WTC11 (cell line): ENCODE measurements around the gene MAPK11. TPM values are rescaled to one million over a fixed set of nuclear protein-coding genes. Genes with fewer than 3 reads are reported as not detected.

ENCODE experiments used
- ATAC-seq: fragments of 200-7000 bp; cut with Tn5 transposase; 2 replicates; pipeline ENCODE4 v1.10.0; 2021; ENCODE audit warnings: mild to moderate bottlenecking, moderate library complexity
- CTCF ChIA-PET: fragments of 300-600 bp; sonication (Branson Sonifier 250); formaldehyde crosslinking; loops from one replicate; lab custom pipeline; 2021; ENCODE audit warnings: antibody characterized with exemption; lab: Charles Lee
- POLR2A ChIA-PET: fragments of 350-600 bp; sonication (Branson Sonifier 250); formaldehyde crosslinking; loops from one replicate; lab custom pipeline; 2021; ENCODE audit warnings: antibody characterized with exemption; lab: Charles Lee
- DNase-seq: peaks from one replicate; pipeline ENCODE4 v3.0.0; 2021; ENCODE audit warnings: low spot score
- H3K27ac Mint-ChIP-seq: 2 replicates; pipeline ENCODE4 v1.8.0; 2021; ENCODE audit warnings: mixed read lengths
- H3K27me3 Mint-ChIP-seq: 2 replicates; pipeline ENCODE4 v1.8.0; 2021; ENCODE audit warnings: low read depth, mild to moderate bottlenecking, moderate library complexity, mixed read lengths
- H3K36me3 Mint-ChIP-seq: 2 replicates; pipeline ENCODE4 v1.8.0; 2021; ENCODE audit warnings: mixed read lengths
- H3K4me1 Mint-ChIP-seq: 2 replicates; pipeline ENCODE4 v1.8.0; 2022; ENCODE audit warnings: mixed read lengths
- H3K4me3 Mint-ChIP-seq: 2 replicates; pipeline ENCODE4 v1.8.0; 2021; ENCODE audit warnings: mild to moderate bottlenecking, moderate library complexity, mixed read lengths
- H3K9me3 Mint-ChIP-seq: 2 replicates; pipeline ENCODE4 v1.8.0; 2021; ENCODE audit warnings: mixed read lengths
- CREM ChIP-seq: sonication (generic); formaldehyde crosslinking; IDR thresholded peaks from 2 replicates; pipeline ENCODE4 v1.8.1; 2022; ENCODE audit warnings: mild to moderate bottlenecking, missing genetic modification reagents, moderate library complexity
- ELF4 ChIP-seq: sonication (generic); formaldehyde crosslinking; IDR thresholded peaks from 2 replicates; pipeline ENCODE4 v1.8.1; 2022; ENCODE audit warnings: low read depth, mild to moderate bottlenecking, moderate library complexity, missing genetic modification reagents
- ESRRA ChIP-seq: sonication (generic); formaldehyde crosslinking; IDR thresholded peaks from 2 replicates; pipeline ENCODE4 v1.8.1; 2022; ENCODE audit warnings: mild to moderate bottlenecking, missing genetic modification reagents, borderline replicate concordance
- HMGA2 ChIP-seq: fragments of 250-450 bp; sonication (Bioruptor Pico); IDR thresholded peaks from 2 replicates; pipeline ENCODE4 v1.4.0; 2021; ENCODE audit warnings: mild to moderate bottlenecking, moderate library complexity
- JUN ChIP-seq: sonication (generic); formaldehyde crosslinking; IDR thresholded peaks from 2 replicates; pipeline ENCODE4 v1.8.0; 2023; ENCODE audit warnings: mild to moderate bottlenecking, missing genetic modification reagents
- KAT7 ChIP-seq: sonication (generic); formaldehyde crosslinking; IDR thresholded peaks from 2 replicates; pipeline ENCODE4 v1.8.1; 2023; ENCODE audit warnings: missing genetic modification reagents, mild to moderate bottlenecking, borderline replicate concordance
- NFE2L1 ChIP-seq: sonication (generic); formaldehyde crosslinking; IDR thresholded peaks from 2 replicates; pipeline ENCODE4 v1.8.1; 2023; ENCODE audit warnings: missing genetic modification reagents
- TEAD4 ChIP-seq: sonication (generic); formaldehyde crosslinking; IDR thresholded peaks from 2 replicates; pipeline ENCODE4 v1.8.0; 2022; ENCODE audit warnings: mild to moderate bottlenecking, missing genetic modification reagents
- TP53 ChIP-seq: sonication (generic); formaldehyde crosslinking; IDR thresholded peaks from 2 replicates; pipeline ENCODE4 v1.8.1; 2023; ENCODE audit warnings: mild to moderate bottlenecking, missing genetic modification reagents
- total RNA-seq: library from RNA; stranded (reverse); gene quantifications from 3 replicates; pipeline ENCODE4 v1.2.3, GENCODE V29; 2021
- TF ChIP-seq, protein P1 (sequence below): fragments of 250-450 bp; sonication (Bioruptor Pico); IDR thresholded peaks from 2 replicates; pipeline ENCODE4 v1.9.0; 2021; ENCODE audit warnings: mild to moderate bottlenecking
- TF ChIP-seq, protein P2 (sequence below): sonication (generic); formaldehyde crosslinking; IDR thresholded peaks from 2 replicates; pipeline ENCODE4 v1.8.0; 2022; ENCODE audit warnings: mild to moderate bottlenecking, missing genetic modification reagents
- TF ChIP-seq, protein P3 (sequence below): sonication (generic); formaldehyde crosslinking; IDR thresholded peaks from 2 replicates; pipeline ENCODE4 v1.8.0; 2023; ENCODE audit warnings: missing genetic modification reagents, mild to moderate bottlenecking, borderline replicate concordance
- TF ChIP-seq, protein P4 (sequence below): sonication (generic); formaldehyde crosslinking; IDR thresholded peaks from 2 replicates; pipeline ENCODE4 v1.8.1; 2023; ENCODE audit warnings: mild to moderate bottlenecking, missing genetic modification reagents
- TF ChIP-seq, protein P5 (sequence below): sonication (generic); formaldehyde crosslinking; IDR thresholded peaks from 2 replicates; pipeline ENCODE4 v1.8.1; 2023; ENCODE audit warnings: mild to moderate bottlenecking, missing genetic modification reagents, moderate library complexity
- TF ChIP-seq, protein P6 (sequence below): sonication (generic); formaldehyde crosslinking; IDR thresholded peaks from 2 replicates; pipeline ENCODE4 v1.8.0; 2022; ENCODE audit warnings: mild to moderate bottlenecking, missing genetic modification reagents
- TF ChIP-seq, protein P7 (sequence below): sonication (generic); formaldehyde crosslinking; IDR thresholded peaks from 2 replicates; pipeline ENCODE4 v1.8.0; 2023; ENCODE audit warnings: mild to moderate bottlenecking, missing genetic modification reagents
- TF ChIP-seq, protein P8 (sequence below): fragments of 250-450 bp; sonication (Bioruptor Pico); IDR thresholded peaks from 2 replicates; pipeline ENCODE4 v2.1.2; 2022; ENCODE audit warnings: mild to moderate bottlenecking, moderate library complexity

The MAPK11 gene
- total RNA-seq, 1 experiment from 2014 or later: 2.3 TPM

DNA sequence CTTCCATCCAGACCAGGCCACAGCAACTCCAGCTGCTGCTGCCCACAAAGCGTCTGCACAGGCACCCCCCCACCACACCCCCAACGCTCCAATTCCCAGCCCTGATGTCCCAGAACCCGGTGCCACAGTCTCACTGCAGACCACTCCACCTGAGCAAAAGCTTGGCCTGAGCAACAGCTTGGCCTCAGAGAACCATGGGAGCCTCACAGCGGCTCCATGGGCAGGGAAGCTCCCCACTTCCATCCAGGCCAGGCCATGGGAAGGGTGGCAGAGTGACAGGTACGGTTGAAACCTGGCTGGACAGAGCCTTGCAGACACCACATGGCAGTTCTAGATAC, 24.1 kb upstream of the MAPK11 start (continued):
- TF ChIP-seq, protein P1, sequence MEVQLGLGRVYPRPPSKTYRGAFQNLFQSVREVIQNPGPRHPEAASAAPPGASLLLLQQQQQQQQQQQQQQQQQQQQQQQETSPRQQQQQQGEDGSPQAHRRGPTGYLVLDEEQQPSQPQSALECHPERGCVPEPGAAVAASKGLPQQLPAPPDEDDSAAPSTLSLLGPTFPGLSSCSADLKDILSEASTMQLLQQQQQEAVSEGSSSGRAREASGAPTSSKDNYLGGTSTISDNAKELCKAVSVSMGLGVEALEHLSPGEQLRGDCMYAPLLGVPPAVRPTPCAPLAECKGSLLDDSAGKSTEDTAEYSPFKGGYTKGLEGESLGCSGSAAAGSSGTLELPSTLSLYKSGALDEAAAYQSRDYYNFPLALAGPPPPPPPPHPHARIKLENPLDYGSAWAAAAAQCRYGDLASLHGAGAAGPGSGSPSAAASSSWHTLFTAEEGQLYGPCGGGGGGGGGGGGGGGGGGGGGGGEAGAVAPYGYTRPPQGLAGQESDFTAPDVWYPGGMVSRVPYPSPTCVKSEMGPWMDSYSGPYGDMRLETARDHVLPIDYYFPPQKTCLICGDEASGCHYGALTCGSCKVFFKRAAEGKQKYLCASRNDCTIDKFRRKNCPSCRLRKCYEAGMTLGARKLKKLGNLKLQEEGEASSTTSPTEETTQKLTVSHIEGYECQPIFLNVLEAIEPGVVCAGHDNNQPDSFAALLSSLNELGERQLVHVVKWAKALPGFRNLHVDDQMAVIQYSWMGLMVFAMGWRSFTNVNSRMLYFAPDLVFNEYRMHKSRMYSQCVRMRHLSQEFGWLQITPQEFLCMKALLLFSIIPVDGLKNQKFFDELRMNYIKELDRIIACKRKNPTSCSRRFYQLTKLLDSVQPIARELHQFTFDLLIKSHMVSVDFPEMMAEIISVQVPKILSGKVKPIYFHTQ: no peak
- TF ChIP-seq, protein P2, sequence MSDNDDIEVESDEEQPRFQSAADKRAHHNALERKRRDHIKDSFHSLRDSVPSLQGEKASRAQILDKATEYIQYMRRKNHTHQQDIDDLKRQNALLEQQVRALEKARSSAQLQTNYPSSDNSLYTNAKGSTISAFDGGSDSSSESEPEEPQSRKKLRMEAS: no peak
- TF ChIP-seq, protein P3, sequence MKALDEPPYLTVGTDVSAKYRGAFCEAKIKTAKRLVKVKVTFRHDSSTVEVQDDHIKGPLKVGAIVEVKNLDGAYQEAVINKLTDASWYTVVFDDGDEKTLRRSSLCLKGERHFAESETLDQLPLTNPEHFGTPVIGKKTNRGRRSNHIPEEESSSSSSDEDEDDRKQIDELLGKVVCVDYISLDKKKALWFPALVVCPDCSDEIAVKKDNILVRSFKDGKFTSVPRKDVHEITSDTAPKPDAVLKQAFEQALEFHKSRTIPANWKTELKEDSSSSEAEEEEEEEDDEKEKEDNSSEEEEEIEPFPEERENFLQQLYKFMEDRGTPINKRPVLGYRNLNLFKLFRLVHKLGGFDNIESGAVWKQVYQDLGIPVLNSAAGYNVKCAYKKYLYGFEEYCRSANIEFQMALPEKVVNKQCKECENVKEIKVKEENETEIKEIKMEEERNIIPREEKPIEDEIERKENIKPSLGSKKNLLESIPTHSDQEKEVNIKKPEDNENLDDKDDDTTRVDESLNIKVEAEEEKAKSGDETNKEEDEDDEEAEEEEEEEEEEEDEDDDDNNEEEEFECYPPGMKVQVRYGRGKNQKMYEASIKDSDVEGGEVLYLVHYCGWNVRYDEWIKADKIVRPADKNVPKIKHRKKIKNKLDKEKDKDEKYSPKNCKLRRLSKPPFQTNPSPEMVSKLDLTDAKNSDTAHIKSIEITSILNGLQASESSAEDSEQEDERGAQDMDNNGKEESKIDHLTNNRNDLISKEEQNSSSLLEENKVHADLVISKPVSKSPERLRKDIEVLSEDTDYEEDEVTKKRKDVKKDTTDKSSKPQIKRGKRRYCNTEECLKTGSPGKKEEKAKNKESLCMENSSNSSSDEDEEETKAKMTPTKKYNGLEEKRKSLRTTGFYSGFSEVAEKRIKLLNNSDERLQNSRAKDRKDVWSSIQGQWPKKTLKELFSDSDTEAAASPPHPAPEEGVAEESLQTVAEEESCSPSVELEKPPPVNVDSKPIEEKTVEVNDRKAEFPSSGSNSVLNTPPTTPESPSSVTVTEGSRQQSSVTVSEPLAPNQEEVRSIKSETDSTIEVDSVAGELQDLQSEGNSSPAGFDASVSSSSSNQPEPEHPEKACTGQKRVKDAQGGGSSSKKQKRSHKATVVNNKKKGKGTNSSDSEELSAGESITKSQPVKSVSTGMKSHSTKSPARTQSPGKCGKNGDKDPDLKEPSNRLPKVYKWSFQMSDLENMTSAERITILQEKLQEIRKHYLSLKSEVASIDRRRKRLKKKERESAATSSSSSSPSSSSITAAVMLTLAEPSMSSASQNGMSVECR: no peak
- TF ChIP-seq, protein P4, sequence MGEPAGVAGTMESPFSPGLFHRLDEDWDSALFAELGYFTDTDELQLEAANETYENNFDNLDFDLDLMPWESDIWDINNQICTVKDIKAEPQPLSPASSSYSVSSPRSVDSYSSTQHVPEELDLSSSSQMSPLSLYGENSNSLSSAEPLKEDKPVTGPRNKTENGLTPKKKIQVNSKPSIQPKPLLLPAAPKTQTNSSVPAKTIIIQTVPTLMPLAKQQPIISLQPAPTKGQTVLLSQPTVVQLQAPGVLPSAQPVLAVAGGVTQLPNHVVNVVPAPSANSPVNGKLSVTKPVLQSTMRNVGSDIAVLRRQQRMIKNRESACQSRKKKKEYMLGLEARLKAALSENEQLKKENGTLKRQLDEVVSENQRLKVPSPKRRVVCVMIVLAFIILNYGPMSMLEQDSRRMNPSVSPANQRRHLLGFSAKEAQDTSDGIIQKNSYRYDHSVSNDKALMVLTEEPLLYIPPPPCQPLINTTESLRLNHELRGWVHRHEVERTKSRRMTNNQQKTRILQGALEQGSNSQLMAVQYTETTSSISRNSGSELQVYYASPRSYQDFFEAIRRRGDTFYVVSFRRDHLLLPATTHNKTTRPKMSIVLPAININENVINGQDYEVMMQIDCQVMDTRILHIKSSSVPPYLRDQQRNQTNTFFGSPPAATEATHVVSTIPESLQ (CRISPR knock-in tag): no peak
- no peak for TF ChIP-seq TP53 (CRISPR knock-in tag)
- TF ChIP-seq, protein P5, sequence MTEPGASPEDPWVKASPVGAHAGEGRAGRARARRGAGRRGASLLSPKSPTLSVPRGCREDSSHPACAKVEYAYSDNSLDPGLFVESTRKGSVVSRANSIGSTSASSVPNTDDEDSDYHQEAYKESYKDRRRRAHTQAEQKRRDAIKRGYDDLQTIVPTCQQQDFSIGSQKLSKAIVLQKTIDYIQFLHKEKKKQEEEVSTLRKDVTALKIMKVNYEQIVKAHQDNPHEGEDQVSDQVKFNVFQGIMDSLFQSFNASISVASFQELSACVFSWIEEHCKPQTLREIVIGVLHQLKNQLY (CRISPR knock-in tag): no peak
- no peak for TF ChIP-seq KAT7 (CRISPR knock-in tag)
- TF ChIP-seq NFE2L1 (CRISPR knock-in tag): no peak
- TF ChIP-seq ELF4 (CRISPR knock-in tag): no peak
- TF ChIP-seq, protein P6, sequence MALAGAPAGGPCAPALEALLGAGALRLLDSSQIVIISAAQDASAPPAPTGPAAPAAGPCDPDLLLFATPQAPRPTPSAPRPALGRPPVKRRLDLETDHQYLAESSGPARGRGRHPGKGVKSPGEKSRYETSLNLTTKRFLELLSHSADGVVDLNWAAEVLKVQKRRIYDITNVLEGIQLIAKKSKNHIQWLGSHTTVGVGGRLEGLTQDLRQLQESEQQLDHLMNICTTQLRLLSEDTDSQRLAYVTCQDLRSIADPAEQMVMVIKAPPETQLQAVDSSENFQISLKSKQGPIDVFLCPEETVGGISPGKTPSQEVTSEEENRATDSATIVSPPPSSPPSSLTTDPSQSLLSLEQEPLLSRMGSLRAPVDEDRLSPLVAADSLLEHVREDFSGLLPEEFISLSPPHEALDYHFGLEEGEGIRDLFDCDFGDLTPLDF (CRISPR knock-in tag): no peak
- TF ChIP-seq HMGA2: no peak
- TF ChIP-seq JUN (CRISPR knock-in tag): no peak
- no peak for TF ChIP-seq ESRRA (CRISPR knock-in tag)
- TF ChIP-seq, all 79 proteins: peak for 0

DNA sequence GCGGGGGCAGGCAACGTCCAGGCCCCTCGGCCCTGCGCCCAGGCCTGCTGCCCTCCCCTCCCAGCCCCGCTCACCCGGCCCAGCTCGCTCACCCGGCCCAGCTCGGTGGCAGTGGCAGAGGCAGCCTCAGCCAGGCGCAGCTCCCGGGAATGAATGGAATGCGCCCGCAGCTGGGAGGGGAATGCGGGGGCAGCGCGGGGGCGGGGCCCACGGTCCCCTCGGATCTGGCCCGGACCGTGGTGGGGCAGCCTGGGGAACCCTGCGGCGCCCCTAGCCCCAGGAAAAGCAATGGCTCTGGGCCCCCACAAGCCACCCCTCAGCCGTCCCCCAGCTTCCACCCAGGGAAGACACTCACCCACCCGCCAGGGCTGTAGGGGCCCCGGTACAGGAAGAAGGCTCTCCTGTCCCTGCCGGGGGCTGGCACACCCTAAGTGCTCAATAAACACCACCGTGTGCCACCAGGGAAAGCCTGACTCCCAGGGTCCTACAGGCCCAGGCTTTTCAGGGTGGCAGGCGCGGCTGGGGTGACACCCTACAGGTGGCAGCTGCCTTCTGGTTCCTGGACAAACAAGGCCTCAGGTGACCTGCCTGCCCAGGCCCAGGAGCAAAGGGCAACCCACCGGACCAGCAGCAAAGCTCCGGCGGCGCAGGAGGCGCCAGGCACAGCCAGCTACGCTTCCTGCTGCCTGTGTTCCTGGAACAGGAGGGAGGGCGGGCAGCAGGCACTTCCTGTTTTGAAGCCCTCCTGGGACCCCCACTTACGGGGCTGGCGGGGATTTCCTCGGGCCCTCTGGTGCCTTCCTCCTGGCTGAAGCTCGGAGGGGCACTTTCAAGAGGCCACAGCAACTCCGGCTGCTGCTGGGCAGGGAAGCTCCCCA, 23.5 kb upstream of the MAPK11 start:
- ChIA-PET CTCF (interaction anchor here (0.6 to 3.3 kb wide), 15 partner anchors 9 to 264 kb away, joined by 3 to 41 read pairs (median 5); partner anchors contain the start of genes DENND6B, HDAC10, LMF2 and MAPK12), POLR2A (interaction anchor here (0.6 to 2.0 kb wide), 9 partner anchors 9 to 51 kb away, joined by 3 to 10 read pairs (median 3); partner anchors contain the start of genes MAPK11 and PLXNB2)
- peak; percentile 89 for ATAC-seq
- DNase-seq: peak; percentile 85
- no peaks in the 10 kb centered on the region for H3K27me3 Mint-ChIP-seq
- H3K36me3 Mint-ChIP-seq: no peaks in the 10 kb centered on the region; the same call in 1 of the 2 replicates
- peaks cover 27% of the 10 kb centered on the region for H3K4me1 Mint-ChIP-seq
- peak overlapping the region; percentile 72; the same call in 1 of the 2 replicates for H3K27ac Mint-ChIP-seq
- no peak overlapping the region for H3K4me3 Mint-ChIP-seq
- H3K9me3 Mint-ChIP-seq: no peaks in the 10 kb centered on the region
- TF ChIP-seq, protein P7, sequence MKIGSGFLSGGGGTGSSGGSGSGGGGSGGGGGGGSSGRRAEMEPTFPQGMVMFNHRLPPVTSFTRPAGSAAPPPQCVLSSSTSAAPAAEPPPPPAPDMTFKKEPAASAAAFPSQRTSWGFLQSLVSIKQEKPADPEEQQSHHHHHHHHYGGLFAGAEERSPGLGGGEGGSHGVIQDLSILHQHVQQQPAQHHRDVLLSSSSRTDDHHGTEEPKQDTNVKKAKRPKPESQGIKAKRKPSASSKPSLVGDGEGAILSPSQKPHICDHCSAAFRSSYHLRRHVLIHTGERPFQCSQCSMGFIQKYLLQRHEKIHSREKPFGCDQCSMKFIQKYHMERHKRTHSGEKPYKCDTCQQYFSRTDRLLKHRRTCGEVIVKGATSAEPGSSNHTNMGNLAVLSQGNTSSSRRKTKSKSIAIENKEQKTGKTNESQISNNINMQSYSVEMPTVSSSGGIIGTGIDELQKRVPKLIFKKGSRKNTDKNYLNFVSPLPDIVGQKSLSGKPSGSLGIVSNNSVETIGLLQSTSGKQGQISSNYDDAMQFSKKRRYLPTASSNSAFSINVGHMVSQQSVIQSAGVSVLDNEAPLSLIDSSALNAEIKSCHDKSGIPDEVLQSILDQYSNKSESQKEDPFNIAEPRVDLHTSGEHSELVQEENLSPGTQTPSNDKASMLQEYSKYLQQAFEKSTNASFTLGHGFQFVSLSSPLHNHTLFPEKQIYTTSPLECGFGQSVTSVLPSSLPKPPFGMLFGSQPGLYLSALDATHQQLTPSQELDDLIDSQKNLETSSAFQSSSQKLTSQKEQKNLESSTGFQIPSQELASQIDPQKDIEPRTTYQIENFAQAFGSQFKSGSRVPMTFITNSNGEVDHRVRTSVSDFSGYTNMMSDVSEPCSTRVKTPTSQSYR: peak; percentile 40; the same call in 1 of the 2 replicates
- TF ChIP-seq CREM (CRISPR knock-in tag) (no peak), TEAD4 (CRISPR knock-in tag) (peak; percentile 93)
- TF ChIP-seq, protein P8, sequence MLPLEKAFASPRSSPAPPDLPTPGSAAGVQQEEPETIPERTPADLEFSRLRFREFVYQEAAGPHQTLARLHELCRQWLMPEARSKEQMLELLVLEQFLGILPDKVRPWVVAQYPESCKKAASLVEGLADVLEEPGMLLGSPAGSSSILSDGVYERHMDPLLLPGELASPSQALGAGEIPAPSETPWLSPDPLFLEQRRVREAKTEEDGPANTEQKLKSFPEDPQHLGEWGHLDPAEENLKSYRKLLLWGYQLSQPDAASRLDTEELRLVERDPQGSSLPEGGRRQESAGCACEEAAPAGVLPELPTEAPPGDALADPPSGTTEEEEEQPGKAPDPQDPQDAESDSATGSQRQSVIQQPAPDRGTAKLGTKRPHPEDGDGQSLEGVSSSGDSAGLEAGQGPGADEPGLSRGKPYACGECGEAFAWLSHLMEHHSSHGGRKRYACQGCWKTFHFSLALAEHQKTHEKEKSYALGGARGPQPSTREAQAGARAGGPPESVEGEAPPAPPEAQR: no peak
